Smooth muscle cell (in vitro differentiated cells): ENCODE data around the gene CLGN. TPM values are rescaled to one million over a fixed set of nuclear protein-coding genes. Genes with fewer than 3 reads are reported as not detected.

Experiments
- DNase-seq: peaks from one replicate; lab custom pipeline; 2025; ENCODE audit not compliant: unreplicated experiment; lab: John Stamatoyannopoulos, UW
- H2AFZ ChIP-seq: fragments of 200-600 bp; sonication (generic); 2 replicates; pipeline ENCODE4 v1.6.0; 2016; ENCODE audit warnings: antibody characterized with exemption, low read depth, mild to moderate bottlenecking
- H3F3A ChIP-seq: fragments of 200-600 bp; sonication (generic); 2 replicates; pipeline ENCODE4 v1.6.0; 2017; ENCODE audit warnings: antibody characterized with exemption, low read depth
- H3K27ac ChIP-seq: fragments of 200-600 bp; sonication (generic); 2 replicates; pipeline ENCODE4 v1.5.1; 2016; ENCODE audit warnings: low read depth, mild to moderate bottlenecking
- H3K27me3 ChIP-seq: fragments of 200-600 bp; sonication (generic); 2 replicates; pipeline ENCODE4 v1.6.1; 2016; ENCODE audit warnings: low read depth, mild to moderate bottlenecking
- H3K36me3 ChIP-seq: fragments of 200-600 bp; sonication (generic); 2 replicates; pipeline ENCODE4 v1.5.1; 2016; ENCODE audit warnings: low read depth
- H3K4me1 ChIP-seq: fragments of 200-600 bp; sonication (generic); 2 replicates; pipeline ENCODE4 v1.5.1; 2016; ENCODE audit warnings: low read depth
- H3K4me2 ChIP-seq: fragments of 200-600 bp; sonication (generic); 2 replicates; pipeline ENCODE4 v1.6.0; 2016; ENCODE audit warnings: mild to moderate bottlenecking
- H3K4me3 ChIP-seq: fragments of 200-600 bp; sonication (generic); 2 replicates; pipeline ENCODE4 v1.5.1; 2016; ENCODE audit warnings: mild to moderate bottlenecking
- H3K79me2 ChIP-seq: fragments of 200-600 bp; sonication (generic); 2 replicates; pipeline ENCODE4 v1.6.0; 2016; ENCODE audit warnings: low read depth, mild to moderate bottlenecking
- H3K9ac ChIP-seq: fragments of 200-600 bp; sonication (generic); 2 replicates; pipeline ENCODE4 v1.6.0; 2016; ENCODE audit warnings: low read depth
- H3K9me3 ChIP-seq: fragments of 200-600 bp; sonication (generic); replicated peaks from 2 replicates; pipeline ENCODE4 v1.5.1; 2016; ENCODE audit warnings: low read depth
- H4K20me1 ChIP-seq: fragments of 200-600 bp; sonication (generic); 2 replicates; pipeline ENCODE4 v1.6.0; 2016; ENCODE audit warnings: low read depth
- WGBS: methylation state at CpG from one replicate; pipeline ENCODE4 v1.1.7; 2016; ENCODE audit warnings: low lambda C conversion rate; 5-methylcytosine and 5-hydroxymethylcytosine counted together
- polyA plus RNA-seq: library from polyadenylated mRNA; unstranded; fragments of >200 nt; fragmentation: Nextera tagmentation; extraction: Ambion mirVana; gene quantifications from 2 replicates; pipeline ENCODE4 v1.2.1, GENCODE V29; 2016
- total RNA-seq: library from RNA; depleted of rRNA; stranded (reverse); fragments of >200 nt; gene quantifications from 2 replicates; pipeline ENCODE4 v1.2.3, GENCODE V29; 2014
- TF ChIP-seq, protein P1 (sequence below): fragments of 200-600 bp; sonication (generic); IDR thresholded peaks from 2 replicates; pipeline ENCODE4 v1.5.1; 2017; ENCODE audit warnings: borderline replicate concordance, mild to moderate bottlenecking, antibody characterized with exemption; ENCODE audit not compliant: insufficient read depth, poor library complexity, severe bottlenecking

CLGN gene
- total and polyA plus RNA-seq, 2 experiments from 2014 or later, result 0.42 to 0.85 TPM

DNA sequence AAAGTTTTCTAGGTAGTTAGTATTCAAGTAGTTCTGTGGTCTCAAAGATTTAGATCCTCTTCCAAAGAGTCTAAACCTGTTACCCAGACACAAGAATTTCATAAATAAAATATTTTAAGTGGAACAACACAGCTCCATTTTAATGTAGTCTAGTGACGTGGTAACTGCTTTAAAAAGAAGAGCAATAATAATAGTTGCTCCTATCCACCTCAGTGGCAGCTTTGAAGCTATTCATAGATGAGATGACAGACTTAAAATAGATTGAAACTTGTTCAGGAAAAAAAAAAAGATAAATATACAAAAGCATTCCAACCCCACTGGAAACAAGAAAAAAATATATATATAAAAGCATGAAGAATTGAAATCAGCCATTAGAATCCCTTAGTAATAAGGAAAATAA is 39.4 kb downstream of the CLGN start:
- WGBS, result 86% methylated on average over 1 of the region's 1 CpG
- Histone ChIP-seq H3K4me3 (no peak overlapping the region), H3K4me1 (no peaks in the 10 kb centered on the region), H3K9me3 (no peaks in the 10 kb centered on the region), H3K9ac (no peak overlapping the region), H4K20me1 (peaks cover under 1% of the 10 kb centered on the region), H3F3A (no peaks in the 10 kb centered on the region), H2AFZ (no peak overlapping the region), H3K27ac (no peak overlapping the region), H3K79me2 (no peaks in the 10 kb centered on the region), H3K27me3 (no peaks in the 10 kb centered on the region), H3K4me2 (no peak overlapping the region), H3K36me3 (no peaks in the 10 kb centered on the region)
- DNase-seq, result no peak
- TF ChIP-seq, protein P1, sequence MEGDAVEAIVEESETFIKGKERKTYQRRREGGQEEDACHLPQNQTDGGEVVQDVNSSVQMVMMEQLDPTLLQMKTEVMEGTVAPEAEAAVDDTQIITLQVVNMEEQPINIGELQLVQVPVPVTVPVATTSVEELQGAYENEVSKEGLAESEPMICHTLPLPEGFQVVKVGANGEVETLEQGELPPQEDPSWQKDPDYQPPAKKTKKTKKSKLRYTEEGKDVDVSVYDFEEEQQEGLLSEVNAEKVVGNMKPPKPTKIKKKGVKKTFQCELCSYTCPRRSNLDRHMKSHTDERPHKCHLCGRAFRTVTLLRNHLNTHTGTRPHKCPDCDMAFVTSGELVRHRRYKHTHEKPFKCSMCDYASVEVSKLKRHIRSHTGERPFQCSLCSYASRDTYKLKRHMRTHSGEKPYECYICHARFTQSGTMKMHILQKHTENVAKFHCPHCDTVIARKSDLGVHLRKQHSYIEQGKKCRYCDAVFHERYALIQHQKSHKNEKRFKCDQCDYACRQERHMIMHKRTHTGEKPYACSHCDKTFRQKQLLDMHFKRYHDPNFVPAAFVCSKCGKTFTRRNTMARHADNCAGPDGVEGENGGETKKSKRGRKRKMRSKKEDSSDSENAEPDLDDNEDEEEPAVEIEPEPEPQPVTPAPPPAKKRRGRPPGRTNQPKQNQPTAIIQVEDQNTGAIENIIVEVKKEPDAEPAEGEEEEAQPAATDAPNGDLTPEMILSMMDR, result no peak

DNA sequence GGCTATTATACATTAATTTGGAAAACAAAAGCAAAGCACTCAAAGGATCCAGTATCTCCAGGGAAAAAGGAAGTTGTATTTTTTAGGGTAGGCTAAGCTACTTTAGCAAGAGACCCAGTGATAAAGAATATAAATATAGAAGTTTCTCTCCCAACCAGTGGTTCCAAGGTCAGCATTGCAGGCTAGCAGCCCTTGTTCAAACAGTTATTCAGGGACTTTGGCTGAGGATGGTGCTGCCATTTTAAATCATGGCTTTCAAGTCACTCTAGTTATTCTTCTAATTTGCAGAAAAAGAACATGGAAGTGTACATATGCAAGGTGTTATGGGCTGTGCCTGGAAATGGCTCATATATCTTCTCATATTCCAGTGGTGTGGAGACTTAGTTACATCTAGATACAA is 44.7 kb downstream of the CLGN start:
- peaks cover 30% of the 10 kb centered on the region for H3K79me2 ChIP-seq
- H3K27ac ChIP-seq, result no peak overlapping the region
- H3K4me2 ChIP-seq, result no peak overlapping the region
- TF ChIP-seq, protein P1, result no peak
- no peaks in the 10 kb centered on the region for H3K9me3 ChIP-seq
- H4K20me1 ChIP-seq, result peaks cover 50% of the 10 kb centered on the region
- no peak overlapping the region for H2AFZ ChIP-seq
- H3K27me3 ChIP-seq, result no peaks in the 10 kb centered on the region
- H3K4me1 ChIP-seq, result no peaks in the 10 kb centered on the region
- DNase-seq, result no peak
- no peak overlapping the region for H3K9ac ChIP-seq
- H3F3A ChIP-seq, result no peaks in the 10 kb centered on the region
- no peak overlapping the region for H3K4me3 ChIP-seq
- H3K36me3 ChIP-seq, result peaks cover 11% of the 10 kb centered on the region

DNA sequence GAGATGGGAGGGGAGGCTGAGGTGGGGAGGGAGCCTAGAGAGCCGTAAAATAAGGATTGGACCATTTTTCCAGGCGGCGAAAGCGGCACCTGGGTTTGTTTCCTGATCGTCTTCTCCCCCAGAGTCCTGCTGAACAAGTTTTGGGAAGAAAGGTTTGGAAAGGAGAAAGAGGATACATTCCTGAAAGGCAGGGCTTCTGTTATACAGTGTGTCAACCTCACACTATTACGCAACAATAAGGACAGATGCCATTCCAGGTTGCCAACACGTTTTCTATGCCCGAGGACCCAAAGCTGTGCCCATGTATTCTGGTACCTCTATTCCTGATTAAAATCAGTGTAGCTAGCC is 53.3 kb downstream of the CLGN start:
- no peaks in the 10 kb centered on the region for H3K27me3 ChIP-seq
- peak overlapping the region; percentile 78 for H3K27ac ChIP-seq
- H3K4me2 ChIP-seq, result peak overlapping the region; percentile 83
- peaks cover 5% of the 10 kb centered on the region for H3K4me1 ChIP-seq
- TF ChIP-seq, protein P1, result no peak
- H3F3A ChIP-seq, result no peaks in the 10 kb centered on the region
- WGBS, result 6% methylated on average over 8 of the region's 8 CpGs
- peak overlapping the region; percentile 35 for H2AFZ ChIP-seq
- peak overlapping the region; percentile 64 for H3K4me3 ChIP-seq
- no peak for DNase-seq
- peaks cover 52% of the 10 kb centered on the region for H3K79me2 ChIP-seq
- peak overlapping the region; percentile 83 for H3K9ac ChIP-seq
- no peaks in the 10 kb centered on the region for H3K9me3 ChIP-seq
- peaks cover 48% of the 10 kb centered on the region for H4K20me1 ChIP-seq
- H3K36me3 ChIP-seq, result no peaks in the 10 kb centered on the region

DNA sequence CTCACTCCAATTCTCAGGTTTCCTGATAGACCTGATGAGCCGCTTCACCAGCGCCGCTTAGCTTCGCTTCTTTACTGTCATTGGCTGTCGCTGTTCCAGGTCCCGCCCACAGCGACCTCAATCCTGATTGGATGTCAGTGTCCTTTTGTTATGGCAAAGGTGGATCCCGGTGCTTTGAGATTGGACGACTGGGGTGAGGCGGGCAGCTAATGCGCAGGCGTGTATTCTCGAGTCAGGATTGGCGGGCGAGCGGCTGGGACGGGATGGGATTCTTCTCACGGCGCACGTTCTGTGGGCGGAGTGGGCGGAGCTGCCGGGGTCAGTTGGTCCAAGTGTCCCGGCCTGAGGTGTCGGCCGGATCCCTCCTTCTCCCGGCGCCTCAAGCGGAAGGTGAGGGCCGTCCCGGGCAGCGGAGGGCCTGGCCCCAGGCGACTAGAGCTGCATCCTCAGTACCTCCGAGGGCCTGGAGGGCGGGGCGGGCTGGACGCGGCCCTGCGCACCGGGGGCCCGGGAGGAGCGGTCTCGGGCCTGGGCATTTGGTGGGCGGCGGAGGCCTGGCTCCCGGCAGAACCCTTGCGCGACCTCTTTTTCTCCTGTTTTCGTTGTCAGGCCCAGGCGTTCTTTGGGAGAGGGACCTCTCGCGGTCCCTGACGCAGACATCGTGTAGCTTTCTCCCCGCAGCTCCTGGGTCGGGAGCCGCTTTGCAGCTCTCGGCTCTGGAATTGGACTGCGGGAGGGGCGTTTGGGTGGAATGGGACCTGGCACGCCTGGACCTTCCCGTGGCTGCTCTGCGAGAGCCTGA is 53.9 kb downstream of the CLGN start, which contains the start of gene SCOC:
Gene SCOC, plus strand, starts transcription at position 319 of the 802 bp plus-strand sequence. CDS start 5,525 bp downstream, outside the sequence.
- Histone ChIP-seq H3K4me2 (peak within 1 kb of the TSS; percentile 87), H4K20me1 (peaks cover 42% of the 10 kb centered on the region), H3K9ac (peak within 1 kb of the TSS; percentile 83), H3K27me3 (no peaks in the 10 kb centered on the region), H3K27ac (peak within 1 kb of the TSS; percentile 78), H3K79me2 (peaks cover 46% of the 10 kb centered on the region), H2AFZ (peak within 1 kb of the TSS; percentile 94), H3F3A (no peaks in the 10 kb centered on the region), H3K4me1 (peaks cover 5% of the 10 kb centered on the region), H3K36me3 (no peaks in the 10 kb centered on the region), H3K9me3 (no peaks in the 10 kb centered on the region), H3K4me3 (peak within 1 kb of the TSS; percentile 64)
- peak; percentile 90 for DNase-seq
- WGBS, result under 1% methylated on average over 53 of the region's 63 CpGs
- TF ChIP-seq, protein P1, result no peak
